Hepatocyte (in vitro differentiated cells): ENCODE data around the gene GRIK4. TPM values are rescaled to one million over a fixed set of nuclear protein-coding genes. Genes with fewer than 3 reads are reported as not detected.

Experiments
- DNase-seq: peaks from one replicate; pipeline ENCODE4 v3.0.0-alpha.2; 2016; ENCODE audit warnings: low spot score
- H2AFZ ChIP-seq: fragments of 200-600 bp; sonication (generic); 2 replicates; pipeline ENCODE4 v1.6.0; 2016; ENCODE audit warnings: antibody characterized with exemption, mild to moderate bottlenecking
- H3K27ac ChIP-seq: fragments of 200-600 bp; sonication (generic); 2 replicates; pipeline ENCODE4 v1.5.1; 2016; ENCODE audit warnings: mild to moderate bottlenecking
- H3K27me3 ChIP-seq: fragments of 200-600 bp; sonication (generic); 2 replicates; pipeline ENCODE4 v1.6.1; 2016
- H3K36me3 ChIP-seq: fragments of 200-600 bp; sonication (generic); replicated peaks from 2 replicates; pipeline ENCODE4 v1.5.1; 2016; ENCODE audit warnings: low read depth; ENCODE audit not compliant: insufficient read depth
- H3K4me1 ChIP-seq: fragments of 200-600 bp; sonication (generic); 2 replicates; pipeline ENCODE4 v1.5.1; 2016; ENCODE audit warnings: mild to moderate bottlenecking, moderate library complexity; ENCODE audit not compliant: insufficient read depth
- H3K4me2 ChIP-seq: fragments of 200-600 bp; sonication (generic); 2 replicates; pipeline ENCODE4 v1.6.0; 2016
- H3K4me3 ChIP-seq: fragments of 200-600 bp; sonication (generic); 2 replicates; pipeline ENCODE4 v1.5.1; 2016; ENCODE audit warnings: mild to moderate bottlenecking
- H3K79me2 ChIP-seq: fragments of 200-600 bp; sonication (generic); 2 replicates; pipeline ENCODE4 v1.6.0; 2017; ENCODE audit warnings: mild to moderate bottlenecking
- H3K9me2 ChIP-seq: fragments of 200-600 bp; sonication (generic); replicated peaks from 2 replicates; pipeline ENCODE4 v1.6.0; 2017; ENCODE audit warnings: mild to moderate bottlenecking; ENCODE audit not compliant: insufficient read depth
- H3K9me3 ChIP-seq: fragments of 200-600 bp; sonication (generic); 2 replicates; pipeline ENCODE4 v1.5.1; 2016; ENCODE audit warnings: low read depth, mild to moderate bottlenecking
- H4K20me1 ChIP-seq: fragments of 200-600 bp; sonication (generic); 2 replicates; pipeline ENCODE4 v1.6.0; 2016; ENCODE audit warnings: mild to moderate bottlenecking; ENCODE audit not compliant: insufficient read depth, poor library complexity, severe bottlenecking
- CTCF ChIP-seq: fragments of 200-600 bp; sonication (generic); IDR thresholded peaks from 2 replicates; pipeline ENCODE4 v1.5.1; 2016; ENCODE audit warnings: antibody characterized with exemption, mild to moderate bottlenecking; ENCODE audit not compliant: poor library complexity
- EZH2 ChIP-seq: fragments of 200-600 bp; sonication (generic); IDR thresholded peaks from 2 replicates; pipeline ENCODE4 v1.6.1; 2016; ENCODE audit warnings: antibody characterized with exemption, mild to moderate bottlenecking, borderline replicate concordance
- EZH2phosphoT487 ChIP-seq: fragments of 200-600 bp; sonication (generic); IDR thresholded peaks from one replicate; pipeline ENCODE4 v1.6.1; 2018; ENCODE audit warnings: antibody characterized with exemption, mild to moderate bottlenecking, low read depth, moderate library complexity; ENCODE audit not compliant: unreplicated experiment, severe bottlenecking
- WGBS: methylation state at CpG from one replicate; pipeline ENCODE4 v1.1.6; 2016; ENCODE audit warnings: low lambda C conversion rate; ENCODE audit errors: missing lambda C conversion rate; 5-methylcytosine and 5-hydroxymethylcytosine counted together
- polyA plus RNA-seq: library from polyadenylated mRNA; unstranded; fragments of >200 nt; fragmentation: Nextera tagmentation; extraction: Ambion mirVana; gene quantifications from 2 replicates; pipeline ENCODE4 v1.2.1, GENCODE V29; 2016
- total RNA-seq: library from RNA; depleted of rRNA; stranded (reverse); fragments of >200 nt; gene quantifications from 2 replicates; pipeline ENCODE4 v1.2.3, GENCODE V29; 2014

GRIK4 gene
- total and polyA plus RNA-seq, 2 experiments from 2014 or later, result 1.5 to 2.3 TPM

DNA sequence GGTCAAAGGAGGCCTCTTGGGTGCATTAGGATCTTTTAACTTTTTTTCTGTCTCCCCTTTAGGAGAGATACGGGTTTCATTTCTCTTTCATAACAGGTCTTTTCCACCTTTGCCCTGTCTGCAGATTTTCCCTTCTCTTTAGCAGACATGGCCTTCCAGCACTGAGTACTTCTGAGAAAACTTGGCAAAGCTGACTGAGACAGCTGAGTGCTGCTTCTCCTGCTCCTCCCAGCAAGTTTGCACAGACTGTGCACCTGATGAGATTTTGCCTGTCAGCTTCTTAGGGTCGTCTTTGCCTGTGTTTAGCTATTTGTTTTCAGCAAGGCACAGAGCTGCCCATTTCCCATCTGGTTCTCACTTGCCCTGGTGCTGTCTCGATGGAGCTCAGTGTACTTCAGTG lies 424.8 kb downstream of the GRIK4 start:
- H3K27ac ChIP-seq, result no peak overlapping the region
- no peaks in the 10 kb centered on the region for H3K79me2 ChIP-seq
- H3K36me3 ChIP-seq, result no peaks in the 10 kb centered on the region
- no peak overlapping the region for H3K4me2 ChIP-seq
- no peak for DNase-seq
- TF ChIP-seq EZH2, result no peak
- no peak for TF ChIP-seq EZH2phosphoT487
- TF ChIP-seq CTCF, result no peak
- 72% methylated on average over 3 of the region's 3 CpGs for WGBS
- H2AFZ ChIP-seq, result no peak overlapping the region
- peaks cover 4% of the 10 kb centered on the region for H3K27me3 ChIP-seq
- H3K4me3 ChIP-seq, result no peak overlapping the region
- no peaks in the 10 kb centered on the region for H3K4me1 ChIP-seq
- H3K9me2 ChIP-seq, result no peaks in the 10 kb centered on the region
- no peaks in the 10 kb centered on the region for H3K9me3 ChIP-seq
- H4K20me1 ChIP-seq, result no peaks in the 10 kb centered on the region

DNA sequence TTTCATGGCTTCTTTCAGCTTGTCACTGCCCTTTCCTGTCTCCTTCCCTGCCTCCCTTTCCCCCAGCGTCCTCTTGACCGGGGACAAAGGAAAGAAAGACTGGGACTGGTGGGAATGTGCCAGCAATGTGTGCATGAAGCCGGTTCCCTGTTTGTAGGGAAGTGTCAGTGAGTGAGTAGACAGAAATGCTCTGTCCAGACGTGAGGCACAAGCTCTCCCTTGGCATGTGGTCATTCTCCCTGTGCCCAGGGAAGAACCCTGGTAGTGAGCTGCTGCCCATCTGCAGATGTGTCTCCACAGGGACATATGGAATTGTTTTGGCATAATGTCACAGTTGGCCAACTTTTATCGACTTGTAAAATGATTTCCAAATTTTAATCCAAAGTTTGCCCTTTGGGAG lies 426.0 kb downstream of the GRIK4 start:
- Histone ChIP-seq H3K27me3 (peaks cover 4% of the 10 kb centered on the region), H3K4me1 (no peaks in the 10 kb centered on the region)
- WGBS, result 82% methylated on average over 5 of the region's 5 CpGs

GRCh38 chr11:120938260-120938659 lies 426.7 kb downstream of the GRIK4 start:
- no peak for DNase-seq
- no peak for TF ChIP-seq EZH2phosphoT487
- no peak for TF ChIP-seq EZH2
- TF ChIP-seq CTCF, result no peak
- no peaks in the 10 kb centered on the region for H3K9me3 ChIP-seq
- peaks cover 4% of the 10 kb centered on the region for H3K27me3 ChIP-seq
- no peaks in the 10 kb centered on the region for H3K9me2 ChIP-seq
- no peaks in the 10 kb centered on the region for H3K79me2 ChIP-seq
- H3K4me2 ChIP-seq, result no peak overlapping the region
- no peaks in the 10 kb centered on the region for H4K20me1 ChIP-seq
- no peak overlapping the region for H3K27ac ChIP-seq
- no peaks in the 10 kb centered on the region for H3K36me3 ChIP-seq
- WGBS, result 40% methylated on average over 4 of the region's 4 CpGs
- H3K4me1 ChIP-seq, result no peaks in the 10 kb centered on the region
- no peak overlapping the region for H2AFZ ChIP-seq
- H3K4me3 ChIP-seq, result no peak overlapping the region

More for the DNA sequence above, 426.0 kb downstream of the GRIK4 start:
- no peak for DNase-seq
- H3K79me2 ChIP-seq, result no peaks in the 10 kb centered on the region
- H3K4me3 ChIP-seq, result no peak overlapping the region
- no peak overlapping the region for H3K4me2 ChIP-seq
- TF ChIP-seq EZH2phosphoT487, result no peak
- TF ChIP-seq CTCF, result no peak
- no peak for TF ChIP-seq EZH2
- no peak overlapping the region for H2AFZ ChIP-seq
- H3K27ac ChIP-seq, result no peak overlapping the region
- H3K9me3 ChIP-seq, result no peaks in the 10 kb centered on the region
- H3K36me3 ChIP-seq, result no peaks in the 10 kb centered on the region
- no peaks in the 10 kb centered on the region for H4K20me1 ChIP-seq
- H3K9me2 ChIP-seq, result no peaks in the 10 kb centered on the region
